HCT116 (cell line): ENCODE data around the gene IMMP2L.

ENCODE experiments used
- CEBPB ChIP-seq: IDR thresholded peaks from 2 replicates; pipeline ENCODE4 v1.6.1; 2012; ENCODE audit warnings: low read depth
- ELF1 ChIP-seq: IDR thresholded peaks from 2 replicates; pipeline ENCODE4 v1.6.1; 2012; ENCODE audit warnings: low read depth, borderline replicate concordance
- POLR2A ChIP-seq: IDR thresholded peaks from 2 replicates; pipeline ENCODE4 v1.7.0; 2011; ENCODE audit warnings: borderline replicate concordance; ENCODE audit not compliant: insufficient read depth, insufficient read length; ENCODE audit errors: extremely low read depth
- POLR2AphosphoS5 ChIP-seq: IDR thresholded peaks from 2 replicates; pipeline ENCODE4 v1.6.1; 2011; ENCODE audit warnings: mild to moderate bottlenecking, low read depth, low read length, moderate library complexity
- SIN3A ChIP-seq: IDR thresholded peaks from 2 replicates; pipeline ENCODE4 v1.6.1; 2012; ENCODE audit warnings: low read depth
- SRF ChIP-seq: IDR thresholded peaks from 2 replicates; pipeline ENCODE4 v1.6.1; 2012; ENCODE audit warnings: low read depth
- ZNF274 ChIP-seq: fragments of 200-500 bp; sonication (Bioruptor generic); IDR thresholded peaks from 2 replicates; pipeline ENCODE4 v1.6.1; 2014; ENCODE audit warnings: mild to moderate bottlenecking, low read depth, low read length, inconsistent platforms
- TF ChIP-seq, protein P1 (sequence below), 3 experiments: fragments of 200-600 bp in 1 of 3; sonication (generic) in 1 of 3; IDR thresholded peaks in 2 of 3; conservative IDR thresholded peaks in 1 of 3; 2 replicates each; pipeline ENCODE4 v1.5.1; 2012 to 2017; ENCODE audit warnings: low read depth in 2 of 3, low read length in 2 of 3, antibody characterized with exemption in 1 of 3, borderline replicate concordance in 1 of 3, control low read depth in 1 of 3, mild to moderate bottlenecking in 1 of 3, mixed read lengths in 1 of 3, mixed run types in 1 of 3, moderate library complexity in 1 of 3; ENCODE audit not compliant: insufficient read depth in 1 of 3
- TF ChIP-seq, protein P2 (sequence below): IDR thresholded peaks from 2 replicates; pipeline ENCODE4 v1.6.1; 2012

DNA sequence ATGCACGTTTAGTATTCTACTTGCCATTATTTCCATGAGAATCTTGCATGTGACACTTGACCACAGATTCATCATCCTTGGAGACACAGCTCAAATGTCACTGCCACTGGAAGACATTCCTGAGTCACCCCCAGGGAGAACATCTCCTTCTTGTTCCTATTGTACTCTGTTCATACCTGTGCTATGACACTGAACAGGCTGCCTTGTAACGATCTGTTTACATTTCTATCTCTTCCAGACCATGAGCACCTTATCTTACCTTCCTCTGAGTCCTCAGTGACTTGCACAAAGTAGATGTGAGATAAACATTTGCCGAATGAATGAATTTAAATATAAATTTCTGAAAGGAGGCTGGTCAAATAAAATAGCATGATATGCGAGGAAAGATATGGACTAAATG lies 803.2 kb downstream of the IMMP2L start:
- TF ChIP-seq, protein P1, sequence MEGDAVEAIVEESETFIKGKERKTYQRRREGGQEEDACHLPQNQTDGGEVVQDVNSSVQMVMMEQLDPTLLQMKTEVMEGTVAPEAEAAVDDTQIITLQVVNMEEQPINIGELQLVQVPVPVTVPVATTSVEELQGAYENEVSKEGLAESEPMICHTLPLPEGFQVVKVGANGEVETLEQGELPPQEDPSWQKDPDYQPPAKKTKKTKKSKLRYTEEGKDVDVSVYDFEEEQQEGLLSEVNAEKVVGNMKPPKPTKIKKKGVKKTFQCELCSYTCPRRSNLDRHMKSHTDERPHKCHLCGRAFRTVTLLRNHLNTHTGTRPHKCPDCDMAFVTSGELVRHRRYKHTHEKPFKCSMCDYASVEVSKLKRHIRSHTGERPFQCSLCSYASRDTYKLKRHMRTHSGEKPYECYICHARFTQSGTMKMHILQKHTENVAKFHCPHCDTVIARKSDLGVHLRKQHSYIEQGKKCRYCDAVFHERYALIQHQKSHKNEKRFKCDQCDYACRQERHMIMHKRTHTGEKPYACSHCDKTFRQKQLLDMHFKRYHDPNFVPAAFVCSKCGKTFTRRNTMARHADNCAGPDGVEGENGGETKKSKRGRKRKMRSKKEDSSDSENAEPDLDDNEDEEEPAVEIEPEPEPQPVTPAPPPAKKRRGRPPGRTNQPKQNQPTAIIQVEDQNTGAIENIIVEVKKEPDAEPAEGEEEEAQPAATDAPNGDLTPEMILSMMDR (IDR thresholded peaks at IDR 0.05 in 2 of 3, conservative IDR thresholded peaks at IDR 0.05 in 1 of 3; ENCODE audit: borderline replicate concordance in 1 of 3, insufficient read depth in 1 of 3, low read depth in 2 of 3, low read length in 2 of 3), result no peak
- TF ChIP-seq POLR2A (no peak), CEBPB (no peak), ZNF274 (no peak), POLR2AphosphoS5 (no peak), SIN3A (no peak), ELF1 (no peak), SRF (no peak)
- TF ChIP-seq, protein P2, sequence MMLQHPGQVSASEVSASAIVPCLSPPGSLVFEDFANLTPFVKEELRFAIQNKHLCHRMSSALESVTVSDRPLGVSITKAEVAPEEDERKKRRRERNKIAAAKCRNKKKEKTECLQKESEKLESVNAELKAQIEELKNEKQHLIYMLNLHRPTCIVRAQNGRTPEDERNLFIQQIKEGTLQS, result no peak
